ENCODE data around the gene PWWP2A.

GRCh38 chr5:160150381-160150780 lies 31.1 kb upstream of the PWWP2A start:
- TF ChIP-seq POLR2AphosphoS5 (IDR thresholded peaks at IDR 0.05; ENCODE audit: low read depth, low read length), result no peak
- no peak for TF ChIP-seq POLR2A (IDR thresholded peaks at IDR 0.05; ENCODE audit: low read depth, low read length)
- TF ChIP-seq TAF1 (IDR thresholded peaks at IDR 0.05; ENCODE audit: borderline replicate concordance, low read depth, low read length), result no peak
